Stimulated activated CD8-positive, alpha-beta memory T cell treated with anti-CD3 and anti-CD28 coated beads, Interleukin-12 subunit alpha, Interleukin-12 subunit beta, amount 100 ng/mL, for 4 hours (primary cell): Measurements from ENCODE around the gene HNRNPLL.
"Not testable (repeated sequence)": the region's sequence is repeated elsewhere in the genome, so short reads cannot be mapped to it uniquely, and the experiment has no call there.

ENCODE experiments used
- DNase-seq: peaks from one replicate; pipeline ENCODE4 v3.0.0-alpha.2; 2020; ENCODE audit warnings: low read depth

HNRNPLL gene

DNA sequence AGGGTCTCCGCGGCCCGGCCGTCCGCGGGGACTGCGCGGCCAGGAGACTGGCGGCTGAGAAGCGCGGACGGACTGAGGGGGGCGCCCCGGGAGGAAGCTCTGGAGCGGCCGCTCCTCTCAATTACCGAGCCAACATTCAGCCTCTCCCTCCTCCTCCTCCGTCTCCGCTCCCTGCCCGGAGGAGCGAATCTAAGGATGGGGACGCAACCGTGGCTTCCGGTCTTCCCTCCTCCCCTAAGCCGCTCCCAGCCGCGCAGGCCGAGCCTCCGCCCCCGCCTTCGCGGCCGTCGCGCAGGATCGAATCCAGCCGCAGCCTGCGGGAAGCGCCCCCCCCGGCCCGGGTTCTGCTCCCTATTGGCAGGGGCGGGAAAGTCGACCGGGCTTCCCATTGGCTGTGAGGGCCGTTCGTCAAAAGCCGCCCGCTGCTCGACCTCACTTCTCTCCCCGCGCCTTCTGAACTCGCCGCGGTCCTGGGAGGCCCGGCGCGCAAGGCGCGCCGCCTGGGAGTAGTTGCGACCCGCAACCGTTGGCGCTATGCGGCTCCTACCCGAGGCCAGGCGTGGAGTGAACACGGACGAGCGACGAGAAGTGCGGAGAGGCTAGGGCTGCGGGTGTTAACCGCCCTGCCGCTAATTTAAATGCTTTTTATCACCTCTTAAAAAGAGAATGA is at the start of gene HNRNPLL:
Gene HNRNPLL (minus strand): TSS at position 197 of the 670 bp plus-strand sequence. CDS start 302 bp downstream, outside the sequence.
- peak; percentile 88 for DNase-seq

DNA sequence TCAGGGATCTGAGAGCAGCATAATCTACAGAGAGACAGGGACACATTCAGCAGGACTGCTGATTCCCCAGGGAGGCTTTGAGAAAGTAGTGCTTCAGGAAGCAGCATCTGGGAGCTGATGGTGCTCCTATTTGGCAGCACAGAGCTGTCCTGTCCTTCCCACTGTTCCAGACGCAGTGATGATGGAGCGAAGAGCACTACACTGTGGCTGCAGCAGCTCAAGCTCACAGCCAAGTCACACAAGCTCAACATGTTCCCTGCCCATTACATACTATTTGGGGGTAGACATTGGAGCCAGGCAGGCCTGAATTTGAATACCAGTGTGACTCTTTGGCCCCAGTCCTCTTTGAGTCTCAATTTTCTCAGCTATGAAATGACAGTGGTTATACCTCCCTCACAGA is 48.0 kb upstream of the HNRNPLL start:
- no peak for DNase-seq

DNA sequence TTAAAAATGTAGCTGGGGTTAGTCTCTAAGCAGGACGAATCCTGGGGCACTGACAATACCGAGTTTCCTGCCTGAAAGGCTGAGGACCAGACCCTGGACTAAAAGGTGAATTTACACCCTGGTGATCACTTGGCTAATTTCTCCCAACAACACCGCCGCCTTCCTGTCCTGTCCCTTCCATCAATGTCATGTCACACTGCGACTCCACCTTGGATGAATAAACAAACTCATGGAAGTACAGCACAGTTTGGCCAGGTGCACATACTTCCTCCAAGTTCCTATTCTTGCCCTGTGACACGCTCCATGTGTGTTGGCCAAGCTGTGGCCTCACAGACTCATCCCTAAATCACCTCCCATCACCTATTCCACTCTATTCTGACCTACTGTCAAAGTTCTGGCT is 47.3 kb upstream of the HNRNPLL start:
- no peak for DNase-seq

DNA sequence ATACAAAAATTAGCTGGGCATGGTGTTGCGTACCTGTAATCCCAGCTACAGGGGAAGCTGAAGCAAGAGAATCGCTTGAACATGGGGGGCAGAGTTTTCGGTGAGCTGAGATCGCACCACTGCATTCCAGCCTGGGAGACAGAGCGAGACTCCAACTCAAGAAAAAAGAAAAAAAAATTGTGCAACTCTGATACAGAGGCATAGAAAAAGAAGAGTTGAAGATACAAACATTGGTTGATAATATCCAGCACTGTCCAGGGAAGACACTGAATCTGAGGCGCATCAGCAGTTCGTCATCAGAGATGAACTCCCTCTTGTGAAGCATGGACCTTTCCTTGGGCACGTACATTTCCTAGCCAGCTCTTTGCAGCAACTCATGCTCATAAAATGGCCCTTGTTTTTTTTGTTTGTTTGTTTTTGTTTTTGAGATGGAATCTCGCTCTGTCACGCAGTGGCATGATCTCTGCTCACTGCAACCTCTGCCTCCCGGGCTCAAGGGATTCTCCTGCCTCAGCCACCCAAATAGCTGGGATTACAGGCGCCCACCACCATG is 46.5 kb upstream of the HNRNPLL start:
- DNase-seq = no peak

DNA sequence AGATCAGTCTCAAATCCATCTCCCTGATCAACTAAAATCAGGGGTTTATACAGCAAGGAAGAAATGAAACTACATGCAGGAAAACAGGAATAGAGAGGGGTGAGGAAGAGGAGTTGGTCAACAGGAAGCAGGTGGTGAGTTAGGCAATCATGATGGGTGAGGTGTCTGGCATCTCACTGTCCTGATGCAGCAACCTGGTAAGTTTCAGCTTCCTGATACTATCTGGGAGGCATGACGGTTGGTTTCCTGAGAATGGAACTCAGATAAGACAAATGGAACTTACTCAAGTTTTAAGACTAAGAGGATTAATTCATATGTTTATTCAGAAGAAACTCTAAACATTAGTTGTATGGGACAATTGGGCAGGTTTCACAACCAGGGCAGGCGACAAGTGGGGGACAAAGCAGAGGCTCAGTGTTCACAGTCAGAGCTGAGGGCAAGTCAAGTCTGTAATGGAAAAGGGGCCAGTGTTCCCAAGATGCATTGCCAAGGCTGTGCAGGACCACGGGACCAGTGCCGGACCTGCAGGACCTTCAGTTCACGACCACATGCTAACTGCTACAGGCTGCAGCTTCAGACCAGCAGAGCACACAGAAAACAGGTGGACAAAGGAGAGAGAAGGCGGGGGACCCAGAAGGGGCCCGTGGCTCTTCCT is 45.5 kb upstream of the HNRNPLL start:
- no peak for DNase-seq

DNA sequence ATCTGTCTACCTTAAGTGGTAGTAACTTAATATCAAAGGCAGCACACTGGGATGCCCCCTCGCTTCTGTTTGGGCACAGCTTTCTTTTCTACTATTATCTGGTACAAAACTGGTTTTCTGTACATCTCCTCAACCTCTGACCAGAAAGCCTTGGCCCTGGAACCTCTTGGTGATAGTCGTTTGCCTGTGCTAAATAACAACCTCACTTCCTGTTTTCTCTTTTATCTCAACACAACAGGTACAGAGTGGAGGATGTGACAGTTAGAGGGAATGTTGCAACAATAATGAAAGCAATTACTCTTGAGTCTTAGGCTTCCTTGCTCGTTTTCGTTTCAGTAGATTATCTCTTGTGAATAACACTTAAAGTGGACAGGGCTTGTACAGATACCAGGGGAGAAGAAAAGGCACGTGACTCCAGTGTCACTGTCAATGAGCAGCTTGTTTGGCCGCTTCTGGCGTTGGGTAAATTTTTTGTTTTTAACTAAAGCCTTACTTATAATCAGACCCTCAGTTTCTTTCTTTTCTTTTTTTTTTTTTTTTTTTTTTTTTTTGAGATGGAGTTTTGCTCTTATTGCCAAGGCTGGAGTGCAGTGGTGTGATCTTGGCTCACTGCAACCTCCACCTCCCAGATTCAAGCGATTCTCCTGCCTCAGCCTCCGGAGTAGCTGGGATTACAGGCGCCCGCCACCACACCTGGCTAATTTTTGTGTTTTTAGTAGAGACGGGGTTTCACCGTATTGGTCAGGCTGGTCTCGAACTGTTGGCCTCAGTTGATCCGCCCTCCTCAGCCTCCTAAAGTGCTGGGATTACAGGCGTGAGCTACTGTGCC is 41.2 kb upstream of the HNRNPLL start:
- not testable (repeated sequence) for DNase-seq

DNA sequence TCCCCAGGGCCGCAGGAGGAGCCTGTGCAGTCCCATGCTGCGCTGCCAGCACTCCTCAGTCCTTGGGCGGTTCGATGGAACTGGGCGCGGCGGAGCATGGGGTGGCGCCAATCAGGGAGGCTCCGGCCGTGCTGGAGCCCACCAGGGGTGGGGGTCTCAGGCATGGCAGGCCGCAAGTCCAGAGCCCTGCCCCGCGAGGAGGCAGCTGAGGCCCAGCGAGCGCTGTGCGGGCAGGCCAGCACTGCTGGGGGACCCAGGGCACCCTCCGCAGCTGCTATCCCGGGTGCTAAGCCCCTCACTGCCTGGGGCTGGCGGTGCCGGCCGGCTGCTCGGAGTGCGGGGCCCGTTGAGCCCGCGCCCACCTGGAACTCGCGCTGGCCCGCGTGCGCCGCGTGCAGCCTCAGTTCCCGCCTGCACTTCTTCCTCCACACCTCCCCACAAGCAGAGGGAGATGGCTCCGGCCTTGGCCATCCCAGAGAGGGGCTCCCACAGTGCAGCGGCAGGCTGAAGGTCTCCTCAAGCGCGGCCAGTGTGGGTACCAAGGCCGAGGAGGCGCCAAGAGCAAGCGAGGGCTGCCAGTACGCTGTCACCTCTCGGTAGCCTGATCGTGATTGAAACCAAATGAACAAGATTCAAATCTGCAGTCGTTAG is 40.4 kb upstream of the HNRNPLL start:
- no peak for DNase-seq

DNA sequence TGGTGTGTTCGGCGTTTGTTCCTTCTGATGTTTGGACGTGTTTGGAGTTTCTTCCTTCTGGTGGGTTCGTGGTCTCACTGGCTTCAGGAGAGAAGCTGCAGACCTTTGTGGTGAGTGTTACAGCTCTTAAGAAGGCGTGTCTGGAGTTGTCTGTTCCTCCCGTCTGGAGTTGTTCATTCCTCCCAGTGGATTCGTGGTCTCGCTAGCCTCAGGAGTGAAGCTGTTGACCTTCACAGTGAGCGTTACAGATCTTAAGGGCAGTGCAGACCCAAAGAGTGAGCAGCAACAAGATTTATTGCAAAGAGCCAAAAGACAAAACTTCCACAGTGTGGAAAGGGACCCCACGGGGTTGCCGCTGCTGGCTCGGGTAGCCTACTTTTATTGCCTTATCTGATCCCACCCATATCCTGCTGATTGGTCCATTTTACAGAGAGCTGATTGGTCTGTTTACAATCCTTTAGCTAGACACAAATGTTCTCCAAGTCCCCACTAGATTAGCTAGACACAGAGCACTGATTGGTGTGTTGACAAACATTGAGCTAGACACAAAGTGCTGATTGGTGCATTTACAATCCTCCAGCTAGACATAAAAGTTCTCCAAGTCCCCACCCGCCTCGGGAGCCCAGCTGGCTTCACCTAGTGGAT is 39.8 kb upstream of the HNRNPLL start:
- DNase-seq = not testable (repeated sequence)

DNA sequence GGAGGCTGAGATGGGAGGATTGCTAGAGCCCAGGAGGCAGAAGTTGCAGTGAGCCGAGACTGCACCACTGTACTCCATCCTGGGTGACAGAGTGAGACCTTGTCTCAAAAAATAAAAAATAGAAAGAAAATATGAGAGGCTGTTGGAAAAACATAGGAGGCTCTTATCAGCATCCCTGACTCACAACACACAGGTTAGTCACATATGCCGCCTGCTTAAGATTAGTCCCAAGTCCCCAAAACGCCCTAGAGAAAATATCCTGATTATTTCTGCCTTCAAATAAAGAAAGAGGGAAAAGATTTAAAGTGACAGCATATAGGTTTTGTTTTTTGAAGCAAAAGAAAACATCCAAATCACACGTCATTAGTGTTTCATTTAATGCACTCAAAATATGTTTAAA is 33.3 kb upstream of the HNRNPLL start:
- no peak for DNase-seq

DNA sequence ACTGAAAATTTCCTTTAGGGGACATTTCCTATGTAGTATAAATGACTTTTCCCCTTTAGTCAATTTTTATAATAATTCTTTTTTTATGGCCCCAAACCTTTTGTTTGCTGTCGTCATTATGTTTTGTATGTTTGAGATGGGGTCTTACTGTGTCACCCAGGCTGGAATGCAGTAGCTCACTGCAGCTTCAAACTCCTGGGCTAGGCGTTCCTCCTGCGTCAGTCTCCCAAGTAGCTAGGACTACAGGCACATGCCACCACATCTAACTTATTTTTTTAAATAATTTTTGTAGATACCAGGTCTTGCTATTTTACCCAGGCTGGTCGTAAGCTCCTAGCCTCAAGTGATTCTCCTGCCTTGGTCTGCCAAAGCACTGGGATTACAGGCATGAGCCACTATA is 32.4 kb upstream of the HNRNPLL start:
- no peak for DNase-seq

DNA sequence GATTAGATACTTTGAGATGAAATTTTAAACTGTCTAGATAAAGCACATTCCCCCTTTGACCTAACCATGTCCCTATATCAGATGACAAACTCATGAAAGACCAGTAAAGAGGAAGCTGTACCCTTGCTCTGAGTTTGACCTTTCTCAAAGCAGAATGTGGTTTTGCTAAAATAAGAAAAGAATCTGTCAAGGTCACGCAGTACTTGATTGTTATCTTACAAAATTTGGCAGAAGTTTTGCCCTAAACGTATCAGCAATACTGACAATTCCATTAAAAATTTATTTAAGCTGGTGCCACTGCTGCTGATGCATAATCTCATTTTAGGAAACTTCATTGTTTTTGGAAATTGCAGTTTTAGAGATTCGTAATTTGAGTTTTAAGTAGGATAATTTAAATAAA is 32.0 kb upstream of the HNRNPLL start:
- no peak for DNase-seq

DNA sequence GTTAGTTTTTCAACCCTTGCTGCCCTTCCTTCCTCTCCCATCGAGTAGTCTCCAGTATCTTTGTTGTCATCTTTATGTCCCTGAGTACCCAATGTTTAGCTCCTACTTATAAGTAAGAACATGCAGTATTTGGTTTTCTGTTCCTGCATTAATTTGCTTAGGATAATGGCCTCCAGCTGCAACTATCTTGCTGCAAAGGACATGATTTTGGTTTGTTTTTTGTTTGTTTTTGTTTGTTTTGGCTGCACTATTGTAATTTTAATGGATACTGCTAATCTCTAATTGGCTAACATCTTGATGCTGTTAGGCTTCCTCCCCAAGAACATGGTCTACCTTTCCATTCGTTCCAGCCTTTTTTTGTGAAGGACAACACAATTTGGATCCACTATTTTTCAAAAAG is 31.2 kb upstream of the HNRNPLL start:
- no peak for DNase-seq

DNA sequence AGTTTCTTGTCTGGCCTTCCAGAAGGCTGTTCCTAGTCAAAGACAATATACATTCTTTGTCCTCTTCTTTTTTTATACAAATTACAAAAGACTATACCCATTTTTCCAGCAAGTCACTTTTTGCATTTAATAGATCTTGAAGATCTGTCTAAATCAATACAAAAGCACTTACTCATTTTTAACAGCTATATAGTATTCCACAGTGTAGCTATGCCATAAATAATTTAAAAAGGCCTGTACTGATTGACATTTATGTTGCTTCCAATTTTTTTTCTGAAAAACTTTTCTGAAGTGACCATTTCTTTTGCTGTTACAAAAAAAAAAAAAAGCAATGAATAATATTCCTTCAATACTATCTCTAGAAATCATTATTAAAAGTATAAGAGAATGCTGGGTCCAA is 30.3 kb upstream of the HNRNPLL start:
- no peak for DNase-seq

DNA sequence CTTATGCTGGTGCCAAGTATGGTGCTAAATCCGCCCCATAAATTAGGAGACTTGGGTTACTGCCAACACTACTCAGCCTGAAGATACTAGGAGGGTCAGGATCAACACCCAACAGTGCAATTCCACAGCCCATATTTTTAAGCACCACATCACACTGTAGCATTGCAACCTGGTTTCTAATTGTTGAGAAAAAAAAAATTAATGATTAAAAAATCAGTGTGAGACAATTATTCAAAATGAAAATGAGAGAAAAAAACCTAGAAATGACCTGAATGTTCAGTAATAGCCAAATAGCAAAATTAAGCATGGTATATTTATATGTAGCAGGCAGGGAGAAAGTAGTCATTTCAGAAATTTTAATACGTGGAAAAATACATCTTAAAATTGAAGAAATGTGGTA is 29.2 kb upstream of the HNRNPLL start:
- DNase-seq = no peak

DNA sequence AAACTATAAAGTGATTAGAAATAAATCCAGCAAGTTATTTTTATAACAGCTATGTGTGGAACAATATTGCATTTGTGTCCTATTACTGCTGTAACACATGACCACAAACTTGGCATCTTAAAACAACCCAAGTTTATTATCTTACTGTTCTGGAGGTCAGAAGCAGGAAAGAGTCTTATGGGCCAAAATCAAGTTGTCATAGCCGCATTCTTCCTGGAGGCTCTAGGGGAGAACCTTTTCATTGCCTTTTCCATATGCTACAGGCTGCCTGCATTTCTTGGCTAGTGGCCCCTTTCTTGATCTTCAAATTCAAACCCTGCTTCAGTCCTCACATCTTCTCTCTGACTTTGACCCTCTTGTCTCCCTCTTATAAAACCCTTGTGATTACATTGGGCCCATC is 27.0 kb upstream of the HNRNPLL start:
- no peak for DNase-seq

DNA sequence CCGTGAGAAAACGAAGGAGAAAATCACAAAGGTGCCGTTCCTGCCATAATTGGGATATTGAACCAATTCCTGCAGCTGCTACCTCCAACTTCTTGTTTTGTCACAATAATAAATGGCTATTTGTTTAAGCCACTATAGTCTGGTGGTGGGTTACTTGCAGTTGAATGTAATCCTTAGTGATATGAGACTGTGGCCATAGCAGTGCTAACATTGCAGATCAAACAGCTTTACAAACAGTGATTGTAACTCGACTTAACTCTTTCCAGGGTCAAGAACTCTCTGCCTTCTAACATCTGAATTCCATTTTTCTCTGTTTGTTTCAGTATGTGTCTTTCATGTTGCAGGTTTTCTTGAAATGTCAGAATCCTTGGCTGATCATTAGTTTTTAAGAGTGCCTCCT is 24.7 kb upstream of the HNRNPLL start:
- no peak for DNase-seq

DNA sequence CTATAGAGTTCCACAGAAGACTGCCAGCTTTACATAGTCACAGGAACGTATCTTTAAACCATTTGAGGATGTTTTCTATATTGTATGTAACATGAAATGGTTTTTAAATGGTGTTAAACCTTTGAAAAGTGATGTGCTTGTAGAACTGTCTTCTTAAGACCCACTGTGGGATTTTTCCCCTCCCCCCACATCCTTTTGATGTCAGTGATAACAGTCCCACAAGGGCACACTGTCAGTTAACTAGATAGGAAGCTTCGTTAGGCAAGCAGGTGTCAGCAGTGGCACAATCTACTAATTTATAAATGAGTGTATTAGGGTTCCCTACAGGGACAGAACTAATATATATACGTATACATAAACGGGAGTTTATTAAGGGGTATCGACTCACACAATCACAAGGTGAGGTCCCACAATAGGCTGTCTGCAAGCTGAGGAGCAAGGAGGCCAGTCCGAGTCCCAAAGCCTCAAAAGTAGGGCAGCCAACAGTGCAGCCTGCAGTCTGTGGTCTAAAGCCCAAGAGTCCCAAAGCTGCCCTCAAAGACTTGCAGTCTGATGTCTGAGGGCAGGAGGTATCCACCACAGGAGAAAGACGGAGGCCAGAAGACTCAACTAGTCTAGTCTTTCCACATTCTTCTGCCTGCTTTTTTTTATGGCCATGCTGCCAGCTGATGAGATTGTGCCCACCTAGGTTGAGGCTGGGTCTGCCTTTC is 23.8 kb upstream of the HNRNPLL start:
- DNase-seq = no peak

DNA sequence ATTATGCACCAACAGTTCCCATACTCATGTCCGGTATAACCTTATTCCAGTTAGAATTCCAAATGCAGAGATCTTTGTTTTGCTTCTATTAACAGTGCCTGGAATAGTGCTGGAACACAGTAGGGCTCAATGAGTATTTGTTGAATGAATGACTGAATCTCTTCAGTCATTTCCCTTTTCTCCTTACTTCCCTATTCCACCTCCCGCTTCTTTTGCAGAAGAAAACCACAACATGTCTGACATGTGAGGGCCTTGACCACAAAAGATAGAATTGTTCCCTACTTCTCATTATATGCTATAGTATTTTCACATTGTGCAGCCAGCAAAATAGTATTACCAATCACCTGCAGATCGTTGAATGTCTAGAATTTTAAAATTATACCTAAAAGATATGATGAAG is 19.5 kb upstream of the HNRNPLL start:
- no peak for DNase-seq

DNA sequence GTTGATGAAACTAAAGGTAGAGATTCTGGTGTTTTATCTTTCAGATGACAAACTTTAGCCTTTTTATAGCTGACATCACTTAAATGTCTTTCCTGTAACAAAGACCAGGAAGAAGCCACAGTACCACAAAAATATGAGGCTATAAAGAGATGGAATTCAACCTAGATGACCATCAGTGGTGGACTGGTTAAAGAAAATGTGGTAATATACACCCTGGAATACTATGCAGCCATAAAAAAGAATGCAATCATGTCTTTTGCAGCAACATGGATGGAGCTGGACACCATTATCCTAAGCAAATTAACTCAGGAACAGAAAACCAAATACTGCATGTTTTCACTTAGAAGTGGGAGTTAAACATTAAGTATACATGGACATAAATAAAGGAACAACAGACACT is 18.3 kb upstream of the HNRNPLL start:
- DNase-seq = no peak

DNA sequence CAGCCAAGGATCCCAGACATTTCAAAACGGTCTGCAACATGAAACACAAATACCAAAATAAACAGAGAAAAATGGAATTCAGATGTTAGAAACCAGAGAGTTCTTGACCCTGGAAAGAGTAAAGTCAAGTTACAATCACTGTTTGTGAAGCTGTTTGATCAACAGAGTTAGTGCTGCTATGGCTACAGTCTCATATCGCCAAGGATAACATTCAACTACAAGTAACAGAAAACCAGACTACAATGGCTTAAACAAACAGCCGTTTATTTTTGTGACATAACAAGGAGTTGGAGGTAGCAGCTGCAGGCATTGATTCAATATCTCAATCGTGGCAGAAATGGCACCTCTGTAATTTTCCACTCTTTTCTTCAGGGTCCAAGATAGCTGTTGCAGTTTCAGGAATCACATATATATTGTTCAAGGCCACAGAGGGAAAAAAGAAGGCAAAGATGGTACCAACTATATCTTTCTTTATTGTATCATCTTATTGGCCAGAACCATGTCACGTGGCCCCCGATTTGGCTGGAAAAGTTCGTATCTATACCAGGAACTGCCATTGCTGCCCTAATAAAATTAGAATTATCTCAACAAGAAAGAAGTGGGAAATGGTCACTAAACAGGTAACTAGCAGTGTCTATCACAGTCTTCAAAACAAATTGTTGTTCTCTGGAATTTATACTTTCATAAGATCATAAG is 17.7 kb upstream of the HNRNPLL start:
- DNase-seq = no peak
